ENCODE results near the gene PTGER1. TPM values are rescaled to one million over a fixed set of nuclear protein-coding genes. Genes with fewer than 3 reads are reported as not detected.

The PTGER1 gene
- polyA plus RNA-seq, 4 donors, result 0.37 to 0.64 TPM; not detected in 2

DNA sequence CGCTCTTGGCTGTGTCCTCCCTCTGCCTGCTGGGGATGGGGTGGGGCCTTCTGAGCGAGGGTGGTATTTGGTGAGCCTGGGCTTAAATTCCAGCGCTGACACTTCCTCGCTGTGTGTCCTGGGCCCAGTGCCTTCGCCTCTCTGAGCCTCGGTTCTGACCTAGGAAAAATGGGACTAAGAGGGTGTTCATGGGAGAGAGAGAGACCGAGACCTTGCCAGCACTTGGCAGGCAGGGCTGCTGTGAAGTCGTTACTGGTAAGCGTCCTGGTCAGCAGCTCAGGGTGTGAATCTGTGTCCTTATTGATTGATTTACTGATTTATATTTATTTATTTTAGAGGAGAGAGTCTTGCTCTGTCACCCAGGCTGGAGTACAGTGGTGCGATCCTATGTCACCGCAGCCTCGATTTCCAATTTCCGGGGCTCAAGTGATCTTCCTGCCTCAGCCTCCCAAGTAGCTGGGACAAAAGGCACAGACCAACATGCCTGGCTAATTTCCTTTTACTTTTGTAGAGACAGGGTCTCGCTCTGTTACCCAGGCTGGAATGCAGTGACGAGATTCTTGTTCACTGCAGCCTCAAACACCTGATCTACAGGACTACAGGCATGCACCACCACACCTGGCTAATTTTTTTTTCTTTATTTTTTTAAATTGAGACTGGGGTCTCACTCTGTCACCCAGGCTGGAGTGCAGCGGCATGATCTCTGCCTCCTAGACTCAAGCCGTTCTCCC lies 39.7 kb downstream of the PTGER1 start:
- H3K4me3 ChIP-seq (ENCODE audit: low read depth in 1 of 3, low read length in 3 of 3), result no peak overlapping the region
- 75 to 79% (median 75%) methylated on average over 17 of the region's 17 CpGs for WGBS, 3 donors
- H3K9me3 ChIP-seq (ENCODE audit: control insufficient read depth in 2 of 2, insufficient read depth in 1 of 2, low read depth in 1 of 2, low read length in 1 of 2), result no peaks in the 10 kb centered on the region
- peak overlapping the region in 1 of 3 donors; percentile 59 for H3K27ac ChIP-seq (ENCODE audit: low read depth in 1 of 3, low read length in 2 of 3)
- H3K4me1 ChIP-seq (ENCODE audit: control insufficient read depth in 3 of 3, insufficient read depth in 2 of 3, low read depth in 1 of 3, low read length in 2 of 3), result peaks cover 0 to 23% (median 0%) of the 10 kb centered on the region in 3 donors
- FAIRE-seq, result no peak
- peaks cover 0 to 37% (median 0%) of the 10 kb centered on the region in 3 donors for H3K36me3 ChIP-seq (ENCODE audit: control insufficient read depth in 3 of 3, insufficient read depth in 2 of 3, low read depth in 1 of 3, low read length in 3 of 3)
- H3K27me3 ChIP-seq (ENCODE audit: control insufficient read depth in 3 of 3, insufficient read depth in 3 of 3, low read length in 3 of 3), result peaks cover 0 to 15% (median 0%) of the 10 kb centered on the region in 3 donors
- DNase-seq, result no peak

DNA sequence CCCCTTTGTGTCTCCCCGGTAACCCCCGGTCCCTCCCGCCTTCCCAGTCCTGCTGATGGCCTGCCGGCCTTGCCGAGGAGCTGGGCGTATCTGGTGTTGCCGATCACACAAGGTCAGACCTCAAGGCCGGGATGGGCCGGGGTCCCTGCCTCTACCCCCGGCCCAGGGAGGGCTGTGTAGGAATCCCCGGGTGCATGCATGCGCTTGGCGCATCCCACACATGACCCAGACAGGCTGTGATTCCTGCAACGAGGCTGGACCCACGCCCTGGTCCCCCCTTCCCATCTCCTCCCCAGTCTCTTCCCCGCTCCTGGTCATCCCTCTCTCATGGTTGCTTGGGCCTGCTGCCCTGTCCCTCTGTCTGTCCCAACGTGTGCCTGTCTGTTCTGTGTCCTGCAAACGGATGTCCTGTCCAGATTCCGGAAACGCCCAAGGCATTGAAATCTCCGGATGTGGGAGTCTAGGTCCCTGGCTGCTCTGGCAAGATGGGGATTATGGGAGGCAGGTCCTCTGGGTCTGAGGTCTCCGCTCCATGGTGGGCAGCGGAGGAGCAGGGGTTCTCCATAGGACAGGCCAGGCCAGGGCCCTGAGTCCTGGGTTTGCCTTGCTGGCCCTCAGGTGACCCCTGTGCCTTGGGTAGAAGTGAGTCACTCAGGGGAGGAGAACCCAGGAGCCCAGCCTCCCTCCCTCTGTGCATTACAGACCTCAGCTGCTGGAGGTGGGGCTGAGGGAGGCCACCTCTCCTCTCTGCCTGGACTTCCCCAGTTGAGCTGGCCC lies 40.4 kb downstream of the PTGER1 start:
- peaks cover 0 to 35% (median 0%) of the 10 kb centered on the region in 3 donors for H3K36me3 ChIP-seq (ENCODE audit: control insufficient read depth in 3 of 3, insufficient read depth in 2 of 3, low read depth in 1 of 3, low read length in 3 of 3)
- H3K27ac ChIP-seq (ENCODE audit: low read depth in 1 of 3, low read length in 2 of 3), result peak overlapping the region in 2 of 3 donors; percentile 59 to 65
- H3K9me3 ChIP-seq (ENCODE audit: control insufficient read depth in 2 of 2, insufficient read depth in 1 of 2, low read depth in 1 of 2, low read length in 1 of 2), result no peaks in the 10 kb centered on the region
- H3K27me3 ChIP-seq (ENCODE audit: control insufficient read depth in 3 of 3, insufficient read depth in 3 of 3, low read length in 3 of 3), result peaks cover 0 to 15% (median 0%) of the 10 kb centered on the region in 3 donors
- 31 to 47% (median 40%) methylated on average over 23 of the region's 23 CpGs for WGBS, 3 donors
- DNase-seq (peak; percentile 44 to 55), FAIRE-seq (no peak)
- H3K4me3 ChIP-seq (ENCODE audit: low read depth in 1 of 3, low read length in 3 of 3), result peak overlapping the region in 1 of 3 donors; percentile 78
- peaks cover 0 to 16% (median 0%) of the 10 kb centered on the region in 3 donors for H3K4me1 ChIP-seq (ENCODE audit: control insufficient read depth in 3 of 3, insufficient read depth in 2 of 3, low read depth in 1 of 3, low read length in 2 of 3)

DNA sequence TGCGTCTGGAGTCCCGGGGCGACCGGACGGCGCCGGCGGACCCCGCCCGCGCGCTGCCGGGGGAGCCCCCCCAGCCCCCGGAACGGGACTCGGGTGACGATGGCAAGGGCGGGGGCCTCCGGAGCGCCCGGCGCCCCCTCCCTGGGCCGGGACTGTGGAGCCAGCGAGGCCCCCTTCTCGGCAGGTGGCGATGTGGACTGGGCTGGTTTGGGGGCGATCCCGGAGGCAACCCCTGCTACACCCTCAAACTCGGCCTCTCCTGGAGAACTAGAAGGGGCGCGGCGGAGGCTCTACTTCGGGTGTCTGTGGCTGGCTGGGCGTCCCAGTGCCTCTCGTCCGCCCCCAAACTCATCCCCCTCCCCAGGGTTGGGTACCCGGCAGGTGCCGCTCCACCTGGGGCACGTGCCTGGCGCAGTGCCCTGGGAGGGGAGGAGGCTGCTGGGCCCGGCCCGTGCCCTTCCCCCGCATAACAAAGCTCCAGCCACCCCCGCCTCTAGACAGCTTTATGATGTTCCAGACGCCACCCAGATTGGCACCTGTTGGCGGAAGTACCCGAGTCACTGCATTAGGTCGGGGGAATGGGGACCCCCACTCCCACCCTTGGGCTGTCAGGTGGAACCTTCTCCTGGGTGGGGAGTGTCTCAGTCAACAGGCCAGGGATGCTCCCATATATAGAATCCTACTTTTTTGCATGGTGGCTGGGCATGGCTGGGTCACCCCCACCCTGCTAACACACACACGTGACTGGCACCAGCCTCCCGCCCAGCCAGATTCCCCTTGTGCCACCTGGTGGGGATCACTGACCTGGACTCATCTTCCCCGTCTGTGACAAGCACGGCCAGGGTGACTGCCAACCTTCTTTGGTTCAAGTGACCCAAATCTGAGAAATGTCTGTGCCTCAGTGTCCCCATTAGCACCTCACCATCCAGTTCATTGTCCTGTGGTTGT lies 41.3 kb downstream of the PTGER1 start:
- peaks cover 0 to 15% (median 0%) of the 10 kb centered on the region in 3 donors for H3K27me3 ChIP-seq (ENCODE audit: control insufficient read depth in 3 of 3, insufficient read depth in 3 of 3, low read length in 3 of 3)
- peaks cover 0 to 16% (median 0%) of the 10 kb centered on the region in 3 donors for H3K4me1 ChIP-seq (ENCODE audit: control insufficient read depth in 3 of 3, insufficient read depth in 2 of 3, low read depth in 1 of 3, low read length in 2 of 3)
- WGBS, 3 donors, result 0 to 2% (median 2%) methylated on average over 28 to 52 of the region's 52 CpGs
- no peaks in the 10 kb centered on the region for H3K9me3 ChIP-seq (ENCODE audit: control insufficient read depth in 2 of 2, insufficient read depth in 1 of 2, low read depth in 1 of 2, low read length in 1 of 2)
- peak overlapping the region; percentile 77 to 81 (median 78) for H3K4me3 ChIP-seq (ENCODE audit: low read depth in 1 of 3, low read length in 3 of 3)
- peaks cover 0 to 32% (median 0%) of the 10 kb centered on the region in 3 donors for H3K36me3 ChIP-seq (ENCODE audit: control insufficient read depth in 3 of 3, insufficient read depth in 2 of 3, low read depth in 1 of 3, low read length in 3 of 3)
- FAIRE-seq (no peak), DNase-seq (peak; percentile 59 to 61)
- peak overlapping the region; percentile 36 to 65 (median 59) for H3K27ac ChIP-seq (ENCODE audit: low read depth in 1 of 3, low read length in 2 of 3)

DNA sequence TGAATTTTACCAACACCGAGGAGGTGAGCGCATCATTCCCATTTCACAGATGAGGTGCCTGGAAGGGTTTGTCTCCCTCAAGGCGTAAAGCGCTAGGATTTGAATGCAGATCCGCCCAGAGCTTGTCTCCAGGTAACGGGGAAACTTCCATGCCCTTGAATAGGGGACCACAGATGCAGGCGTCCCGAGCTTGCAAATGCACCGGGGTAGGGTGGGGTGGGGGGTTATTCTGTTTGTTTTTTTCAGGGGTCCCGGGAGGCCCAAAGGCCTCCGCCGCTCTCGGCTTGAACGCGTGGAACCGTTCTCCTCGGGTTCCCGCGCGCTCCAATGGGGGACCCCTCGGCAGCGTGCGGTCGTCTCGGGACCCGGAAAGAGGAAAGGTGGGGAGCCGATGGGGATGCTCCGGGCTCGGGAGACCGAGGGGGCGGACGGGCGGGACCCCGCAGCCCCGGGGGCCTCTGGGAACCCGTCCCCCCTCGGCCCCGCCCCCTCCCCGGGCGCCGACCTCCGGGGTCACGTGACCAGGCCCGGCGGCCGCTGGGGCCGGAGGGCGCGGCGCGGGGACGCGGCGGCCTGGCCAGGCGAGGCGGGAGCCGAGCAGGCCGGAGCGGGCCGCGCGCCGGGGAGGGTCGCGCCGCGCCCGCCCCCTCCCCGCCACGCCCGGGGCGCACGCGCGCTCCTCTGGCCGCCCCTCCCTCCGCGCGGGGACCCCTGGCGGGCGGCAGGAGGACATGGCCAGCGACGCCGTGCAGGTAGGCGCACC lies 42.2 kb downstream of the PTGER1 start, which contains the start of gene PKN1:
Gene PKN1, plus strand, starts transcription at position 516 of the 763 bp plus-strand sequence. Its CDS starts 216 bp downstream, at position 732.
- FAIRE-seq (no peak), DNase-seq (peak in 1 of 2 donors; percentile 63)
- Histone ChIP-seq H3K9me3 (ENCODE audit: control insufficient read depth in 2 of 2, insufficient read depth in 1 of 2, low read depth in 1 of 2, low read length in 1 of 2) (no peaks in the 10 kb centered on the region), H3K27me3 (ENCODE audit: control insufficient read depth in 3 of 3, insufficient read depth in 3 of 3, low read length in 3 of 3) (peaks cover 0 to 15% (median 0%) of the 10 kb centered on the region in 3 donors), H3K36me3 (ENCODE audit: control insufficient read depth in 3 of 3, insufficient read depth in 2 of 3, low read depth in 1 of 3, low read length in 3 of 3) (peaks cover 0 to 32% (median 0%) of the 10 kb centered on the region in 3 donors), H3K27ac (ENCODE audit: low read depth in 1 of 3, low read length in 2 of 3) (peak within 1 kb of the TSS; percentile 36 to 65 (median 59)), H3K4me1 (ENCODE audit: control insufficient read depth in 3 of 3, insufficient read depth in 2 of 3, low read depth in 1 of 3, low read length in 2 of 3) (peaks cover 0 to 16% (median 0%) of the 10 kb centered on the region in 3 donors), H3K4me3 (ENCODE audit: low read depth in 1 of 3, low read length in 3 of 3) (peak within 1 kb of the TSS; percentile 77 to 81 (median 78))
- WGBS, 3 donors, result 2 to 6% (median 4%) methylated on average over 36 to 85 of the region's 85 CpGs

DNA sequence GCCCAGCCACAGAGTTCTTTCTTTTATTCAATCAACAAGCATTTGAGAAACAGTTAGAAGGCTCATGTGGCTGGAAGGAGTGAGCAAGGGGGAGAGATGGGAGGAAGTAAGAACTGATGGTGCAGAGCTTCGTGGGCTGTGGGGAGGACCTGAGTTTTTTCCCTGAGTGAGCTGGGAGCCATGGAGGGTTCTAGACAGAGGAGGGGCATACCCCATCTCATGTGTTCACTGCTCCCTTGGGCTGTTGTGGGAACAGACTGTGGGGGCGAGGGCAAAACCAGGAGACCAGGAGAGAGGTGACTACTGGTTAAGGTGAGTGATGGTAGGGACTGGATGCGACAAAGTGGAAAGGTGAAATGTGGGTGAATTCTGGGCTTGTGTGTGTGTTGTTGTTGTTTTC lies 44.4 kb downstream of the PTGER1 start:
- H3K36me3 ChIP-seq (ENCODE audit: control insufficient read depth in 3 of 3, insufficient read depth in 2 of 3, low read depth in 1 of 3, low read length in 3 of 3), result peaks cover 0 to 15% (median 0%) of the 10 kb centered on the region in 3 donors
- H3K4me3 ChIP-seq (ENCODE audit: low read depth in 1 of 3, low read length in 3 of 3), result no peak overlapping the region
- peaks cover 0 to 16% (median 0%) of the 10 kb centered on the region in 3 donors for H3K4me1 ChIP-seq (ENCODE audit: control insufficient read depth in 3 of 3, insufficient read depth in 2 of 3, low read depth in 1 of 3, low read length in 2 of 3)
- DNase-seq (no peak), FAIRE-seq (no peak)
- H3K27me3 ChIP-seq (ENCODE audit: control insufficient read depth in 3 of 3, insufficient read depth in 3 of 3, low read length in 3 of 3), result peaks cover 0 to 15% (median 0%) of the 10 kb centered on the region in 3 donors
- no peak overlapping the region for H3K27ac ChIP-seq (ENCODE audit: low read depth in 1 of 3, low read length in 2 of 3)
- 58 to 69% (median 63%) methylated on average over 3 of the region's 3 CpGs for WGBS, 3 donors
- H3K9me3 ChIP-seq (ENCODE audit: control insufficient read depth in 2 of 2, insufficient read depth in 1 of 2, low read depth in 1 of 2, low read length in 1 of 2), result no peaks in the 10 kb centered on the region

DNA sequence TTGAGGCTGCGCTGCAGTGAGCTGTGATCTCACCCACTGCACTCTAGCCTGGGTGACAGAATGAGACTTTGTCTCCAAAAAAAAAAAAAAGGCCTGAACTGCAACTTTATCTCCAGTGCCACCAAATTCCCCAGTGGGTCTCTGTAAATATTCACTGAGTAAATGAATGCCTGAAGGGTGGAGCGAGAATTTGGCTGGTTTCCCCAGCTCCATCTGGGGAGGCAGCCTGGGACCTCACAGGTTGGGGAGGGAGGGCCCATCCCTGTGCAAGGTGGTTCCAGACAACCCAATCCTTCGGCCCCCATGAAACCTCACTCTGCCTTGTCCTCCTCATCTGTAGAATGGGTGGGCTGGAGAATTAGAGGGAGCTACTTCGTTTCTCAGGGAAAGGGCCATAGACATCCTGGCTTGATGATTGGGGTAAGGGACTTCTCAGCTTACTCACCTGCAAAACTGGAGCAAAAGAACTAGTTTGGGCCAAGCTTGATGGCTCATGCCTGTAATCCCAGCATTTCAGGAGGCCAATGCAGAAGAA lies 46.2 kb downstream of the PTGER1 start:
- H3K27me3 ChIP-seq (ENCODE audit: control insufficient read depth in 3 of 3, insufficient read depth in 3 of 3, low read length in 3 of 3), result peaks cover 0 to 15% (median 0%) of the 10 kb centered on the region in 3 donors
- WGBS, 3 donors, result 63 to 77% (median 63%) methylated on average over 4 of the region's 4 CpGs
- H3K4me3 ChIP-seq (ENCODE audit: low read depth in 1 of 3, low read length in 3 of 3), result no peak overlapping the region
- peaks cover 0 to 5% (median 0%) of the 10 kb centered on the region in 3 donors for H3K4me1 ChIP-seq (ENCODE audit: control insufficient read depth in 3 of 3, insufficient read depth in 2 of 3, low read depth in 1 of 3, low read length in 2 of 3)
- H3K27ac ChIP-seq (ENCODE audit: low read depth in 1 of 3, low read length in 2 of 3), result no peak overlapping the region
- no peaks in the 10 kb centered on the region for H3K9me3 ChIP-seq (ENCODE audit: control insufficient read depth in 2 of 2, insufficient read depth in 1 of 2, low read depth in 1 of 2, low read length in 1 of 2)
- H3K36me3 ChIP-seq (ENCODE audit: control insufficient read depth in 3 of 3, insufficient read depth in 2 of 3, low read depth in 1 of 3, low read length in 3 of 3), result no peaks in the 10 kb centered on the region
- no peak for FAIRE-seq
- DNase-seq, result no peak

DNA sequence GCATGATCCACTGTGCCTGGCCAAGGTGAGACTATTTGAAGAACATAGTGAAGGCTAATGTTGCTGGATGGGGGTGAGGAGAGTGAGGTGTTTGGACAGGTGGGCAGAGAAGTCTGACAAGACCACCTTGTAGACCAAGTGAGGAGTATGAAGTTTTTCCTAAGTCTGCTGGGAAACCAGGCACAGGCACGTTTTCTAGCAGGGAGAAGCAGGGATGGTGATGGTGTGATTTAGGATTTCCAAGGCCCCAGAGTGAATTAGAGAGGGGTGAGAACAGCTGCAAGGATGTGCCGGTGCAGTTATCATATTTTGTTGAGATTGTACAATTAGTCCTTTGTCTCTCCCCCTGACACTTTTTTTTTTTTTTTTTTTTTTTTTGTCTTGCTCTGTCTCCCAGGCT lies 47.7 kb downstream of the PTGER1 start:
- no peaks in the 10 kb centered on the region for H3K36me3 ChIP-seq (ENCODE audit: control insufficient read depth in 3 of 3, insufficient read depth in 2 of 3, low read depth in 1 of 3, low read length in 3 of 3)
- WGBS, 3 donors, result 23 to 67% (median 42%) methylated on average over 2 of the region's 2 CpGs
- FAIRE-seq (no peak), DNase-seq (no peak)
- H3K4me3 ChIP-seq (ENCODE audit: low read depth in 1 of 3, low read length in 3 of 3), result no peak overlapping the region
- no peaks in the 10 kb centered on the region for H3K4me1 ChIP-seq (ENCODE audit: control insufficient read depth in 3 of 3, insufficient read depth in 2 of 3, low read depth in 1 of 3, low read length in 2 of 3)
- no peak overlapping the region for H3K27ac ChIP-seq (ENCODE audit: low read depth in 1 of 3, low read length in 2 of 3)
- no peaks in the 10 kb centered on the region for H3K9me3 ChIP-seq (ENCODE audit: control insufficient read depth in 2 of 2, insufficient read depth in 1 of 2, low read depth in 1 of 2, low read length in 1 of 2)
- H3K27me3 ChIP-seq (ENCODE audit: control insufficient read depth in 3 of 3, insufficient read depth in 3 of 3, low read length in 3 of 3), result peaks cover 0 to 10% (median 0%) of the 10 kb centered on the region in 3 donors

Data from small intestine (tissue), 7 donors.